Mesendoderm (in vitro differentiated cells): ENCODE results near the gene RSPRY1.
A peak's percentile ranks its signal among the peaks of the same experiment; 100 is the strongest.

Source experiments
- DNase-seq: peaks from one replicate; pipeline ENCODE4 v3.0.0; 2013
- H2AK5ac ChIP-seq: 2 replicates; pipeline ENCODE4 v1.6.1; 2013; ENCODE audit warnings: low read length, inconsistent platforms
- H2BK120ac ChIP-seq: 2 replicates; pipeline ENCODE4 v1.6.1; 2013; ENCODE audit warnings: low read depth, mild to moderate bottlenecking, low read length, moderate library complexity, mixed read lengths
- H2BK15ac ChIP-seq: replicated peaks from 2 replicates; pipeline ENCODE4 v1.6.1; 2013; ENCODE audit warnings: low read depth, mild to moderate bottlenecking, moderate library complexity
- H2BK5ac ChIP-seq: 2 replicates; pipeline ENCODE4 v1.6.1; 2013; ENCODE audit warnings: low read length, inconsistent platforms
- H3K18ac ChIP-seq: 2 replicates; pipeline ENCODE4 v1.6.1; 2013; ENCODE audit warnings: mild to moderate bottlenecking, low read length, mixed read lengths
- H3K23ac ChIP-seq: one replicate; pipeline ENCODE4 v1.6.1; 2013; ENCODE audit warnings: low read length
- H3K27ac ChIP-seq: 2 replicates; pipeline ENCODE4 v1.5.1; 2013; ENCODE audit warnings: low read depth, mild to moderate bottlenecking, inconsistent platforms, low read length, moderate library complexity
- H3K27me3 ChIP-seq: 2 replicates; pipeline ENCODE4 v1.6.1; 2013; ENCODE audit warnings: low read length, control low read depth, mild to moderate bottlenecking, inconsistent platforms; ENCODE audit not compliant: insufficient read depth, poor library complexity
- H3K36me3 ChIP-seq: 2 replicates; pipeline ENCODE4 v1.6.1; 2013; ENCODE audit warnings: low read length, inconsistent platforms; ENCODE audit not compliant: control insufficient read depth, insufficient read depth
- H3K4ac ChIP-seq: one replicate; pipeline ENCODE4 v1.6.1; 2013; ENCODE audit warnings: low read depth, mild to moderate bottlenecking, low read length, moderate library complexity
- H3K4me1 ChIP-seq: 2 replicates; pipeline ENCODE4 v1.6.1; 2013; ENCODE audit warnings: low read depth, low read length, inconsistent platforms; ENCODE audit not compliant: control insufficient read depth
- H3K4me2 ChIP-seq: 2 replicates; pipeline ENCODE4 v1.6.1; 2013; ENCODE audit warnings: low read length
- H3K4me3 ChIP-seq: 2 replicates; pipeline ENCODE4 v1.5.1; 2013; ENCODE audit warnings: mild to moderate bottlenecking, low read length
- H3K56ac ChIP-seq: one replicate; pipeline ENCODE4 v1.6.1; 2013; ENCODE audit warnings: low read length
- H3K79me1 ChIP-seq: 2 replicates; pipeline ENCODE4 v1.6.1; 2013; ENCODE audit warnings: low read length, inconsistent platforms
- H3K79me2 ChIP-seq: 2 replicates; pipeline ENCODE4 v1.6.1; 2013; ENCODE audit warnings: mild to moderate bottlenecking, low read length; ENCODE audit not compliant: control insufficient read depth, insufficient read depth
- H3K9ac ChIP-seq: 2 replicates; pipeline ENCODE4 v1.6.1; 2013; ENCODE audit warnings: low read length, inconsistent platforms
- H4K5ac ChIP-seq: one replicate; pipeline ENCODE4 v1.6.1; 2013; ENCODE audit warnings: low read length
- H4K8ac ChIP-seq: one replicate; pipeline ENCODE4 v1.6.1; 2013; ENCODE audit warnings: low read depth, mild to moderate bottlenecking, control low read depth, low read length, moderate library complexity
- WGBS: extraction: QIAGEN DNeasy Blood & Tissue Kit; methylation state at CpG from one replicate; pipeline ENCODE4 v1.1.7; 2013; ENCODE audit warnings: low lambda C conversion rate, missing lambda C conversion rate; ENCODE audit not compliant: insufficient coverage; ENCODE audit errors: extremely low coverage; 5-methylcytosine and 5-hydroxymethylcytosine counted together

Gene RSPRY1

DNA sequence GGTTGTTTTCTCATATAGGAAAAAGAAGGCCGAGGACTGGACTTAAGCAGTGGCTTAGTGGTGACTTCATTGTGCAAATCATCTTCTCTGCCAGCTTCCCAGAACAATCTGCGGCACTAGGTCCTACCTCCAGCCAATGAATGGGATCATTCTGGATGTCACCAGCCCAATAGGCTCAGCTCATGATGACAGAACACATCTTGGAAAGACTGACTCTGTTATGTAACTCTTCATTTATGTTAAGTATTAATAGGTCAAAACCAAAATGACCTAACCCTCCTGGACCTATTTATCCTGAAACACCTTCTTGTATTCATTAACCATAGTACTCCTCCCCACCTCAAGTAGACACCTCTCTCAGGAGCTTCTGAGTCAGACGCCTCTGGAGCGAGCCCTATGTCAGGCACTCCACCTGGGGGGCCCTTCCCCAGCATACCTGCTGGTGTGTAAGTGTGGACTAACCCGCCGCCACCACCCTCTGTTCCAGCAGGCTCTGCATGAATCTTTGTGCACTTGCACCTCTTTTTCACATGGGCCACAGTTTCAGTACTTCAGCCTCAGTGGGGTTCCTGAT is 66.1 kb downstream of the RSPRY1 start:
- Histone ChIP-seq H3K4me2 (no peak overlapping the region), H3K79me1 (no peaks in the 10 kb centered on the region), H3K9ac (no peak overlapping the region), H2BK5ac (no peak overlapping the region), H2AK5ac (no peak overlapping the region), H2BK120ac (no peak overlapping the region), H4K8ac (no peak overlapping the region), H3K4me3 (no peak overlapping the region), H3K4me1 (no peaks in the 10 kb centered on the region), H3K27ac (no peak overlapping the region), H3K4ac (no peak overlapping the region), H3K36me3 (no peaks in the 10 kb centered on the region), H3K79me2 (no peaks in the 10 kb centered on the region), H3K56ac (no peak overlapping the region), H3K23ac (no peak overlapping the region), H3K18ac (no peak overlapping the region), H3K27me3 (no peaks in the 10 kb centered on the region), H4K5ac (no peak overlapping the region), H2BK15ac (no peak overlapping the region)
- no peak for DNase-seq
- WGBS, result no CpG with 5 or more reads among the region's 6 CpGs

DNA sequence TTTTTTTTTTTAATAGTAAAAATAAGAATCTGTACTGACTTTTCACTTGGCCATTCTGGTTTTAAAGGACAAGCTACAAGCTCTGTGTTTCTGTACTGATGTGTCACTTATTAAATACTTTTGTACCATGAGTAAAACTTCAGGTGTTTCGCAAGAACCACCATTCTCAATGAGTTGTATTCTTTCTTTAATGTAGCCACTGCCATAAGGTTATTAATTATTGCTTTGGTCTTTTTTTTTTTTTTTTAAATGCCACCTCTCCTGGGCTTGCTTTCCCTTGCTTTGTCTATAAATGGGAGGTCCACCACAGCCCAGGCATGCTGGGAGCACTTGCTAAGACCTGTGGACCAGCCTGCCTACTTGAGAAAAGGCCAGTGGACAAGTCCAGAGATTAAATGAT is 67.3 kb downstream of the RSPRY1 start:
- WGBS, result no CpG with 5 or more reads among the region's 1 CpG
- Histone ChIP-seq H3K56ac (no peak overlapping the region), H3K27ac (no peak overlapping the region), H3K4me3 (no peak overlapping the region), H2BK15ac (no peak overlapping the region), H2BK120ac (no peak overlapping the region), H2AK5ac (no peak overlapping the region), H3K4me2 (no peak overlapping the region), H3K4ac (no peak overlapping the region), H3K4me1 (no peaks in the 10 kb centered on the region), H3K36me3 (no peaks in the 10 kb centered on the region), H3K9ac (no peak overlapping the region), H3K79me1 (no peaks in the 10 kb centered on the region), H3K23ac (no peak overlapping the region), H3K79me2 (no peaks in the 10 kb centered on the region), H2BK5ac (no peak overlapping the region), H4K8ac (no peak overlapping the region), H3K18ac (no peak overlapping the region), H4K5ac (no peak overlapping the region), H3K27me3 (no peaks in the 10 kb centered on the region)
- no peak for DNase-seq

- H3K4me2 ChIP-seq, result no peak overlapping the region
- H3K36me3 ChIP-seq, result no peaks in the 10 kb centered on the region
- no peak for DNase-seq
- H3K23ac ChIP-seq, result no peak overlapping the region
- no peak overlapping the region for H4K5ac ChIP-seq
- no peak overlapping the region for H3K4me3 ChIP-seq
- no peaks in the 10 kb centered on the region for H3K79me1 ChIP-seq
- H3K56ac ChIP-seq, result no peak overlapping the region
- peaks cover 5% of the 10 kb centered on the region for H3K4me1 ChIP-seq
- H2BK120ac ChIP-seq, result no peak overlapping the region
- H3K9ac ChIP-seq, result no peak overlapping the region
- no peak overlapping the region for H3K27ac ChIP-seq
- no peak overlapping the region for H2BK5ac ChIP-seq
- no CpG with 5 or more reads among the region's 10 CpGs for WGBS
- H4K8ac ChIP-seq, result no peak overlapping the region
- H3K79me2 ChIP-seq, result no peaks in the 10 kb centered on the region
- no peak overlapping the region for H3K18ac ChIP-seq
- no peak overlapping the region for H2AK5ac ChIP-seq
- no peak overlapping the region for H2BK15ac ChIP-seq
- H3K4ac ChIP-seq, result no peak overlapping the region
- H3K27me3 ChIP-seq, result no peaks in the 10 kb centered on the region
Observed at GRCh38 chr16:57255686-57256415, 69.7 kb downstream of the RSPRY1 start.

GRCh38 chr16:57256601-57257395 is 70.7 kb downstream of the RSPRY1 start:
- peaks cover 5% of the 10 kb centered on the region for H3K4me1 ChIP-seq
- no peaks in the 10 kb centered on the region for H3K27me3 ChIP-seq
- no peak overlapping the region for H3K4me2 ChIP-seq
- H3K79me1 ChIP-seq, result no peaks in the 10 kb centered on the region
- H3K9ac ChIP-seq, result no peak overlapping the region
- H3K4me3 ChIP-seq, result no peak overlapping the region
- H2BK15ac ChIP-seq, result no peak overlapping the region
- H3K27ac ChIP-seq, result no peak overlapping the region
- H3K79me2 ChIP-seq, result no peaks in the 10 kb centered on the region
- no peak overlapping the region for H3K4ac ChIP-seq
- H2AK5ac ChIP-seq, result no peak overlapping the region
- no CpG with 5 or more reads among the region's 16 CpGs for WGBS
- no peak overlapping the region for H3K18ac ChIP-seq
- no peak overlapping the region for H4K8ac ChIP-seq
- no peak overlapping the region for H3K23ac ChIP-seq
- DNase-seq, result peak; percentile 84
- no peak overlapping the region for H2BK120ac ChIP-seq
- H4K5ac ChIP-seq, result no peak overlapping the region
- no peaks in the 10 kb centered on the region for H3K36me3 ChIP-seq
- no peak overlapping the region for H2BK5ac ChIP-seq
- H3K56ac ChIP-seq, result no peak overlapping the region

- no peaks in the 10 kb centered on the region for H3K79me1 ChIP-seq
- no peaks in the 10 kb centered on the region for H3K27me3 ChIP-seq
- no peak overlapping the region for H3K18ac ChIP-seq
- H3K23ac ChIP-seq, result no peak overlapping the region
- no peak overlapping the region for H4K5ac ChIP-seq
- no peak overlapping the region for H2AK5ac ChIP-seq
- H3K27ac ChIP-seq, result no peak overlapping the region
- H3K4me1 ChIP-seq, result peaks cover 5% of the 10 kb centered on the region
- H3K79me2 ChIP-seq, result no peaks in the 10 kb centered on the region
- no peak overlapping the region for H3K4ac ChIP-seq
- H3K9ac ChIP-seq, result no peak overlapping the region
- no peak overlapping the region for H3K56ac ChIP-seq
- H3K4me3 ChIP-seq, result no peak overlapping the region
- DNase-seq, result no peak
- H3K36me3 ChIP-seq, result no peaks in the 10 kb centered on the region
- no peak overlapping the region for H2BK15ac ChIP-seq
- H2BK5ac ChIP-seq, result no peak overlapping the region
- WGBS, result no CpG with 5 or more reads among the region's 13 CpGs
- no peak overlapping the region for H4K8ac ChIP-seq
- H3K4me2 ChIP-seq, result no peak overlapping the region
- no peak overlapping the region for H2BK120ac ChIP-seq
Observed at GRCh38 chr16:57257455-57258070, 71.4 kb downstream of the RSPRY1 start.
